ENCODE data around the gene MTA1.

MTA1 gene

DNA sequence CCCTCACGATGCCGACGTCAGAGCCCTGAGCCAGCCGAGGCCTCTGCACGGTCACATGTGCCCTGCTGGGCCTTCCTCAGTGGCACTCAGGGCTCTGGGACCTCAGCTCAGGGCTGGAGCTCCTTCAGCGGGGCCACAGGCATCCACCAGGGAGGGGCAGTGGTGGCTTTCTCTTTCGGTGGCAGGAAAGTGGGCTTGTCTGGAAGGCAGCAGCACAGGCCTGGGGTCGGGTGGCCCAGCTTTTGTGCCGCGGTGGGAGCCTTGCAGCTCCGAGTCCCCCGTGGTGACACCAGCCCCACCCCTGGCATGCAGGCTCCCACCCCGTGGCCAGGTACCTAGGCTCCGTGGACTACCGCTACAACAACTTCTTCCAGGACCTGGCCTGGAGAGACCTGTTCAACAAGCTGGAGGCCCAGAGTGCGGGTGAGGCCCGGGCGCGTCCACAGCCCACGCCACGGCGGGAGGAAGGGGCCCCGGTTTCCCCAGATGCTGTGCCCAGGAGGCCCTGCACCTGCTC is 35.5 kb upstream of the MTA1 start:
- Histone ChIP-seq H3K9me2 (ENCODE audit: low read depth, low read length) (no peaks in the 10 kb centered on the region), H3K4me2 (ENCODE audit: low read length) (no peak overlapping the region), H3F3A (ENCODE audit: insufficient read depth, low read length) (no peaks in the 10 kb centered on the region), H3K9me3 (ENCODE audit: low read length) (no peaks in the 10 kb centered on the region), H3K27ac (ENCODE audit: low read depth, low read length, poor library complexity, severe bottlenecking) (no peak overlapping the region), H4K20me1 (ENCODE audit: insufficient read depth, low read length) (no peaks in the 10 kb centered on the region), H2AFZ (ENCODE audit: low read length) (no peak overlapping the region), H3K4me3 (ENCODE audit: low read depth, low read length, poor library complexity, severe bottlenecking) (no peak overlapping the region), H3K9ac (ENCODE audit: low read length) (no peak overlapping the region), H3K79me2 (ENCODE audit: insufficient read depth, low read length) (no peaks in the 10 kb centered on the region), H3K4me1 (ENCODE audit: insufficient read depth, low read length, severe bottlenecking) (no peaks in the 10 kb centered on the region), H3K36me3 (ENCODE audit: insufficient read depth, low read length) (no peaks in the 10 kb centered on the region), H3K27me3 (ENCODE audit: insufficient read depth, low read length) (peaks cover 8% of the 10 kb centered on the region; the same call in 1 of the 2 replicates)
- TF ChIP-seq, protein P1, sequence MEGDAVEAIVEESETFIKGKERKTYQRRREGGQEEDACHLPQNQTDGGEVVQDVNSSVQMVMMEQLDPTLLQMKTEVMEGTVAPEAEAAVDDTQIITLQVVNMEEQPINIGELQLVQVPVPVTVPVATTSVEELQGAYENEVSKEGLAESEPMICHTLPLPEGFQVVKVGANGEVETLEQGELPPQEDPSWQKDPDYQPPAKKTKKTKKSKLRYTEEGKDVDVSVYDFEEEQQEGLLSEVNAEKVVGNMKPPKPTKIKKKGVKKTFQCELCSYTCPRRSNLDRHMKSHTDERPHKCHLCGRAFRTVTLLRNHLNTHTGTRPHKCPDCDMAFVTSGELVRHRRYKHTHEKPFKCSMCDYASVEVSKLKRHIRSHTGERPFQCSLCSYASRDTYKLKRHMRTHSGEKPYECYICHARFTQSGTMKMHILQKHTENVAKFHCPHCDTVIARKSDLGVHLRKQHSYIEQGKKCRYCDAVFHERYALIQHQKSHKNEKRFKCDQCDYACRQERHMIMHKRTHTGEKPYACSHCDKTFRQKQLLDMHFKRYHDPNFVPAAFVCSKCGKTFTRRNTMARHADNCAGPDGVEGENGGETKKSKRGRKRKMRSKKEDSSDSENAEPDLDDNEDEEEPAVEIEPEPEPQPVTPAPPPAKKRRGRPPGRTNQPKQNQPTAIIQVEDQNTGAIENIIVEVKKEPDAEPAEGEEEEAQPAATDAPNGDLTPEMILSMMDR (IDR thresholded peaks at IDR 0.05; ENCODE audit: low read length), result no peak
- no peak for TF ChIP-seq EZH2 (IDR thresholded peaks at IDR 0.05; ENCODE audit: borderline replicate concordance, low read length)

DNA sequence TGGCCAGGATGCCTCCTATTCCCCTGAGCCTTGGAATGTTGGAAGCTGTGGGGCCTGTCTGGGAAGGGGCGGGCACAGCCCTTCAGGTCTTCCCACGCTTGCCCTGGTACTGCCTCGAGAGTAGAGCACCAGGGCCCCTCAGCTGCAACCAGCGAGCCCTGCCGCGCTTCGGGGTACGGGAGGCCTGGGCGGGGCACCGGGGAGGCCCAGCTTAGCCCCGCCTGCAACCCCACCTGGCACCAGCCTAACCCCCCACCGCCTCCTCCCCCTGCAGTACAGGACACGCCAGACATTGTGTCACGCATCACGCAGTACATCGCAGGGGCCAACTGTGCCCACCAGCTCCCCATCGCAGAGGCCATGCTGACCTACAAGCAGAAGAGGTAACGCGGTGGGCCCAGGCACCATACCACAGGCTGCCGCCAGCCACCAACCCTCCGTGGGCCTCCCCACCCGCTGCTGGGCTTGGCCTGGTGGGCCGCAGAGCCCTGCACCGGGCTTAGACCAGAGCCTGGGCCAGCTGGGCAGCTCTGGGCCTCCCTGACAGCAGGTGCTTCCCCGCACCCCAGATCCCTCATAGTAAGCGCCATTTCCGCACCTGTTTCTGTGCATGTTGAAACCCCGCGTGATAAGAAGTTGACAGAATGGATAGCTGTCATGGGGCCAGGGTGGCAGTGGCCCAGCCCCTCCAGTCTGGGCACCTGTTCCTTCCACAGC is 34.9 kb upstream of the MTA1 start:
- no peak overlapping the region for H3K9ac ChIP-seq (ENCODE audit: low read length)
- no peak for TF ChIP-seq EZH2 (IDR thresholded peaks at IDR 0.05; ENCODE audit: borderline replicate concordance, low read length)
- TF ChIP-seq, protein P1 (IDR thresholded peaks at IDR 0.05; ENCODE audit: low read length), result no peak
- H4K20me1 ChIP-seq (ENCODE audit: insufficient read depth, low read length), result no peaks in the 10 kb centered on the region
- H3K27ac ChIP-seq (ENCODE audit: low read depth, low read length, poor library complexity, severe bottlenecking), result no peak overlapping the region
- H3K27me3 ChIP-seq (ENCODE audit: insufficient read depth, low read length), result peaks cover 5% of the 10 kb centered on the region; the same call in 1 of the 2 replicates
- H3K9me2 ChIP-seq (ENCODE audit: low read depth, low read length), result no peaks in the 10 kb centered on the region
- no peaks in the 10 kb centered on the region for H3K36me3 ChIP-seq (ENCODE audit: insufficient read depth, low read length)
- H2AFZ ChIP-seq (ENCODE audit: low read length), result no peak overlapping the region
- no peaks in the 10 kb centered on the region for H3K9me3 ChIP-seq (ENCODE audit: low read length)
- no peaks in the 10 kb centered on the region for H3K79me2 ChIP-seq (ENCODE audit: insufficient read depth, low read length)
- no peaks in the 10 kb centered on the region for H3K4me1 ChIP-seq (ENCODE audit: insufficient read depth, low read length, severe bottlenecking)
- no peak overlapping the region for H3K4me3 ChIP-seq (ENCODE audit: low read depth, low read length, poor library complexity, severe bottlenecking)
- H3F3A ChIP-seq (ENCODE audit: insufficient read depth, low read length), result no peaks in the 10 kb centered on the region
- H3K4me2 ChIP-seq (ENCODE audit: low read length), result no peak overlapping the region

DNA sequence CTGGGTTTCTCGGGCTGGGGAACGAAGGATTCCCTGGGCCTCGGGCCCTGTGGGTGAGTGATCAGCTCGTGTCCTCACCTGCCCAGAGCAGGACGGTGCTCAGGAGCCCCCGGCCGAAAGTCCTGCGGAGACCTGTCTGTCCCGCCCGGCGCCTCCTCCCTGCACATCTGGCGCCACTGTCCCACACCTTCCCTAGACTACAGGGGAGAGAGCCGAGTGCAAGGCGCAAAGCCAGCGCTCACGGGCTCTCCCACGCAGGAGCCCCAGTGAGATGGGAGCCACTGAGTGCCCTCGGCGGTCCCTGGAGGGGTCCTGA is 34.3 kb upstream of the MTA1 start:
- Histone ChIP-seq H3F3A (ENCODE audit: insufficient read depth, low read length) (no peaks in the 10 kb centered on the region), H3K36me3 (ENCODE audit: insufficient read depth, low read length) (no peaks in the 10 kb centered on the region), H3K9me2 (ENCODE audit: low read depth, low read length) (no peaks in the 10 kb centered on the region), H3K79me2 (ENCODE audit: insufficient read depth, low read length) (no peaks in the 10 kb centered on the region), H4K20me1 (ENCODE audit: insufficient read depth, low read length) (no peaks in the 10 kb centered on the region), H3K27ac (ENCODE audit: low read depth, low read length, poor library complexity, severe bottlenecking) (no peak overlapping the region), H3K4me3 (ENCODE audit: low read depth, low read length, poor library complexity, severe bottlenecking) (no peak overlapping the region), H3K4me2 (ENCODE audit: low read length) (no peak overlapping the region), H3K27me3 (ENCODE audit: insufficient read depth, low read length) (peaks cover 5% of the 10 kb centered on the region; the same call in 1 of the 2 replicates), H3K9me3 (ENCODE audit: low read length) (no peaks in the 10 kb centered on the region), H2AFZ (ENCODE audit: low read length) (no peak overlapping the region), H3K4me1 (ENCODE audit: insufficient read depth, low read length, severe bottlenecking) (no peaks in the 10 kb centered on the region), H3K9ac (ENCODE audit: low read length) (no peak overlapping the region)
- no peak for TF ChIP-seq EZH2 (IDR thresholded peaks at IDR 0.05; ENCODE audit: borderline replicate concordance, low read length)
- TF ChIP-seq, protein P1 (IDR thresholded peaks at IDR 0.05; ENCODE audit: low read length), result no peak
